OCI-LY7 (cell line): ENCODE measurements around the gene SETBP1.

Experiments
- EZH2phosphoT487 ChIP-seq: fragments of 200-600 bp; sonication (generic); IDR thresholded peaks from 2 replicates; pipeline ENCODE4 v1.6.1; 2018; ENCODE audit warnings: low read depth, borderline replicate concordance, mild to moderate bottlenecking, mixed run types, antibody characterized with exemption, low read length, moderate library complexity, mixed read lengths
- TF ChIP-seq, protein P1 (sequence below): fragments of 200-600 bp; sonication (generic); conservative IDR thresholded peaks from 2 replicates; pipeline ENCODE4 v1.5.1; 2014; ENCODE audit warnings: mild to moderate bottlenecking, antibody characterized with exemption, low read length, moderate library complexity, mixed read lengths

GRCh38 chr18:45106331-45106774 is 425.7 kb downstream of the SETBP1 start:
- TF ChIP-seq, protein P1, sequence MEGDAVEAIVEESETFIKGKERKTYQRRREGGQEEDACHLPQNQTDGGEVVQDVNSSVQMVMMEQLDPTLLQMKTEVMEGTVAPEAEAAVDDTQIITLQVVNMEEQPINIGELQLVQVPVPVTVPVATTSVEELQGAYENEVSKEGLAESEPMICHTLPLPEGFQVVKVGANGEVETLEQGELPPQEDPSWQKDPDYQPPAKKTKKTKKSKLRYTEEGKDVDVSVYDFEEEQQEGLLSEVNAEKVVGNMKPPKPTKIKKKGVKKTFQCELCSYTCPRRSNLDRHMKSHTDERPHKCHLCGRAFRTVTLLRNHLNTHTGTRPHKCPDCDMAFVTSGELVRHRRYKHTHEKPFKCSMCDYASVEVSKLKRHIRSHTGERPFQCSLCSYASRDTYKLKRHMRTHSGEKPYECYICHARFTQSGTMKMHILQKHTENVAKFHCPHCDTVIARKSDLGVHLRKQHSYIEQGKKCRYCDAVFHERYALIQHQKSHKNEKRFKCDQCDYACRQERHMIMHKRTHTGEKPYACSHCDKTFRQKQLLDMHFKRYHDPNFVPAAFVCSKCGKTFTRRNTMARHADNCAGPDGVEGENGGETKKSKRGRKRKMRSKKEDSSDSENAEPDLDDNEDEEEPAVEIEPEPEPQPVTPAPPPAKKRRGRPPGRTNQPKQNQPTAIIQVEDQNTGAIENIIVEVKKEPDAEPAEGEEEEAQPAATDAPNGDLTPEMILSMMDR = no peak
- TF ChIP-seq EZH2phosphoT487 = no peak
